GM21717 (cell line): ENCODE results near the gene TRHDE.

Source experiments
- ATAC-seq: cut with Tn5 transposase; IDR thresholded peaks from one replicate; pipeline ENCODE4 v1.9.1; 2021; ENCODE audit warnings: mild to moderate bottlenecking, moderate library complexity; ENCODE audit not compliant: unreplicated experiment

The TRHDE gene

DNA sequence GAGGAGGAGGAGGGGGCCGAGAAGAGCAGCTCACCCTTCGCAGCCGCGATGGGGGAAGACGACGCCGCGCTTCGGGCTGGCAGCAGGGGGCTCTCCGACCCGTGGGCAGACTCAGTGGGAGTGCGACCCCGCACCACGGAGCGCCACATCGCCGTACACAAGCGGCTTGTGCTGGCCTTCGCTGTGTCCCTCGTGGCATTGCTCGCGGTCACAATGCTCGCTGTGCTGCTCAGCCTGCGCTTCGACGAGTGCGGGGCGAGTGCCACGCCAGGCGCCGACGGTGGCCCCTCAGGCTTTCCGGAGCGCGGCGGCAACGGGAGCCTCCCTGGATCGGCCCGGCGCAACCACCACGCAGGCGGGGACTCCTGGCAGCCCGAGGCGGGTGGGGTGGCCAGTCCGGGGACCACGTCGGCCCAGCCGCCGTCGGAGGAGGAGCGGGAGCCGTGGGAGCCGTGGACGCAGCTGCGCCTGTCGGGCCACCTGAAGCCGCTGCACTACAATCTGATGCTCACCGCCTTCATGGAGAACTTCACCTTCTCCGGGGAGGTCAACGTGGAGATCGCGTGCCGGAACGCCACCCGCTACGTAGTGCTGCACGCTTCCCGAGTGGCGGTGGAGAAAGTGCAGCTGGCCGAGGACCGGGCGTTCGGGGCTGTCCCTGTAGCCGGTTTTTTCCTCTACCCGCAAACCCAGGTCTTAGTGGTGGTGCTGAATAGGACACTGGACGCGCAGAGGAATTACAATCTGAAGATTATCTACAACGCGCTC, 745 bp downstream of the TRHDE start:
- no peak for ATAC-seq

DNA sequence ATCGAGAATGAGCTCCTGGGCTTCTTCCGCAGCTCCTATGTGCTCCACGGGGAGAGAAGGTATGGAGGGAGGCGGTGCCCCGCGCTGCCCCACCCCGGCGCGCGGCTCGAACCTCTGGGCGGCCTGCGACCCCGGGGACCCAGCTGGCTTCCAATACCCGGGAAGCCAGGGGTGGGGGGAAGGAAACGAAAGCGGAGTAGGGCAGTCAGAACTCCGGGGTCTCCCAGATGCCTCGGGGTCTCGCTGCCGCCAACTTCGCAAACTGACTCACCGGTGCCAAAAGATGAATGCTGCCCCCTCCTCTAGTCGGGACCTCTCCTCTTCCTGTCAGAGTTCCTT, 1.3 kb downstream of the TRHDE start:
- ATAC-seq, result no peak

DNA sequence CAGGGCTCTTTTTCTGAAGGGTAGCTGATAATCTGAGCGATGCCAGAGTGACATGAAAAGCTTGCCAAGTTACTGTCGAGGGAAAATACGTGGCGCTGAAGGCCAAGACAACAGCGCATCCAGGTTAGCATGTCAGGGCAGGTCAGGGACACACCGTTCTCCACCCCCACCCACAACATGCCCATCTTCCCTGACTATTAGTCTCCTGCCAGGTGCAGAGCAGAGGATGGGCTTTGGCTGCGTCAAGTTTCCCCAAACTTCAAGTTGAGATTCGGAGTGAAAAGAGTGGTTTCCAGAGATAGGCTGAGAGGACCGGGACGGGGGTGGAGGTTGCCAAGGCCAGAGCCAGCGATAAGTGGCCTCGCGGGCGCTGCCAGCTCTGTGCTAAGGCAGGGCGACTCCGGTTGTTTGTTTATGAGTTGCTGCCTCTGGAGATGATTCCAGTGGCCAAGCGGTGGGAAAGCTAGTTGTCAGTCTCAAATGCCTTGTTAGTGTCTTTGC, 1.7 kb downstream of the TRHDE start:
- ATAC-seq, result no peak

DNA sequence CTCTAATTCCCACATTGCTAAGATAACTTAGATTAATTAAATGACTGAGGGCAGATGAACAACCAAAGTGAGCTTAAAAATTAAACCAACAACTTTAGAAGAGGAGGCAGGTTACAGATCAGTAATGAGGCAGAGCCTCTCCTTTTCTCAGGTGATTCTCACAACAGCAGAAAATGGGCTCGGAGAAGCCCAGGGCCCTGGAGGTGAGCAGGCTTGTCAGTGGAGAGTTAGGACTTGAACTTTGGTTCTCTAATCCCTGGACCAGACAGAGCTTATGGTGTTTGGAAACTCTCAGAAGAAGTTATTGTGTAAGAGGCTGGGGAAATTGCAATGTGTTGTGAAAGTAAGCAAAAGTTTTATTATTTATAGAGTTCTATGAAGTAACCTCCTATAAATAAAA, 2.8 kb downstream of the TRHDE start:
- ATAC-seq, result no peak

DNA sequence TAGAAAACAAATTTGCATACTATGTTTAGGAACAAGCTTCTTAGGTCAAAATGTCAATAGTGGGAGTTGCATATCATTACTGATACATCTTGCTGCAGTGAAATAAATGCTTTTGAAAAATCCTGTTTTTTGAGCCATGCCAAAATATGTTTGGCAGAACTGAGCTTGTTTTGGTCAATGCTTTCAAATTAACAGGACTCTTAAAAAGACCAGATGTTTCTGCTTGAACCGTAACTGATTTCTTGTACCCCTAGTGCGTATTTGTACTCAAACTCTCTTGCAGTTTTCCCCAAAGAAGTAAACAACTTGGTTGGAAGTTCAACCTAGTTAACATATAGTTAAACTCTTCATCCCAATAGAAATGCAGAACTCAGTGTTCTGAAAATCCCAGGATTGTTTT, 3.4 kb downstream of the TRHDE start:
- no peak for ATAC-seq

DNA sequence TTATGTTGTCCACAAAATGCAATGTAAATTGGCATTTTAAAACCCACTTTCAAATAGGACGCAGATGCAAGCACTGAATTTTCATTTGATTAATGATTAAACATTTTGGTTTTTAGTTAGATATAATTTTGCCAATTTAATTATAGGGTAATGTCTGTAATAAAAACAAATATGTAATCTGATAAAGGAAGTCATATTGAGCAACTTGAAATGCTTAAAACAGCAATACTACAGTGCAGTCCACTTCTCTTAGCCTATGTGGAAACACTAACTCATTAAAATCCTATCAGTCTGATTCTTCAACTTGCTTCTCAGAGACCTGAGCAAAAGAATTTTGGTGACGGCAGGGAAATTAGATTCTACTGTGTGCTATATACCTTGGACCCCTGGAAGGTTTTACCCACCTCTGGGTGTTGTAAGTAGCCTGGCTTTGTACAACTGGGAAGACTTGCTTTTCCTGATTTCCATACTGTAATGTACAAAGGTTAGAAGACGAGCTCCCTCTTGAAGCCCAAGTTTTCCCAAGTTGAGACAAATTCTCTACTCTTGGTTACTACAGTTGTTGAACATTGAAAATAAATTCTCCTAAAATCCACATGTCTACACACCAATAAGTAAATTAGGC, 4.1 kb downstream of the TRHDE start:
- no peak for ATAC-seq

DNA sequence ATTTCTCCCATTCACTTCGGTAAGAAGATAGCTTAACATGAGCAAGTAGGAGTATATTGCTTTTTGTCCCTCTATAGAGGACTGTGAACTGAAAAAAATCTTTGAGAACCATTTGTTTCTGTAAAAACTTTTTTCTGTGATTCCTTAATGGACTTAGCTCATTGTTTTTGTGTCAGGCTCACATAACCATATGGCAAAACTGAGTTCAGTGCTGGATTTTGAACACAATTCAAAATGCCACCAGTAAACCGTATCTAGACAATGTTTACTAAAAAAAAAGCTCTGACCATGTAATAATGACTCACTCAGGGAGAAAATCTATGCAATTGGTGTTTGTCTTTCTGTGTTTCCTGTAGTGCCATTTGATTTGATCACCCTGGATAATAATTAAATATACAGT, 5.2 kb downstream of the TRHDE start:
- ATAC-seq, result no peak

DNA sequence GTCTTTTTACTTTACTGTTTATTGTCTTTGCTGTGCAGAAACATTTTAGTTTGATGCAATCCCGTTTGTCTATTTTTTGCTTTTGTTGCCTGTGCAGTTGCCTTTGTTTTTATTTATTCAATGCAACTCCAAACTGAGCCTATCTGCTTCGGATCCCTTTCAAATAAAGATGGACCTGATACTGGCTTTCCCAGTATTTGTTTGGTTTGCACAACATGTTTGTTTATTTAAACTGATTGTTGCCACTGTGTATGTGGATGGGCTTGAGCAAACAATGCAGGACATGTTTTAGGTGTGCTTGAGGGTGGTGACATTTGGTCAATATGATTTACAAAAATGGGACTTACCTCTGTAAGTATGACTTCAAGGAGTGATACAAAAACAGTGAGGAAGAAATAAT, 6.7 kb downstream of the TRHDE start:
- no peak for ATAC-seq

DNA sequence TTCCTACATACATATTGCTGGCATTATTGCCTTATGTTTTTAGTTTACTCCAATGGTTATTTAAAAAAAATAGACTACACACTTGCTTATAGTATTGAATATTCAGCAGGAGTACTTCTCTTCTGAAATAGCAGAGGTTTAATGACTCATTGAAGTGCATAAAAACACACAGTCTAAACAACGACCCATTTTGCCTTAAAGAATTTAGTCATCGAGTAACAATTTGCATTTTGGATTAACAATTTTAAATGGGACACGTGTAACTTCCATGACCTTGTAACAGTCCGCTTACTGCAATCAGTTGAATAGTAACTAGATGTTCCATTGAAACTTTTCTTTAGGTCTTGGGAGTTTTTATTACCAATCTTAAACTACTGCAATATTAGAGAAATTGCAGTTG, 9.0 kb downstream of the TRHDE start:
- no peak for ATAC-seq

DNA sequence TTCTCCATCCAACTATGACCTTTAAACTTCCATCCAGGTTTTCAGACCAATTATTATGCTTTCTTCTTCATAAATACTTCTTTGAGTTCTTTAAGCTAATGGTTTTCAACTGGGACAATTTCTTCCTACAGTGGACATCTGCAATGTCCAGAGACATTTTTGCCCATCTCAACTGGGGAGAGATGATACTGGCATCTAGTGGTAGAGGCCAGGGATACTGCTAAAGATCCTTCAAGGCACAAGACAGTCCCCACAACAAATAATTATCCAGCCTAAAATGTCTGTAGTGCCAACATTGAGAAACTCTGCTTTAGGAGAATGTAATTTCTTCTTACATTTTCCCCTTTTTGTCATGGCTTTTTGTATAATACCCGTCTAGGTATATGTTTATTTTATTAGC, 10.6 kb downstream of the TRHDE start:
- no peak for ATAC-seq

DNA sequence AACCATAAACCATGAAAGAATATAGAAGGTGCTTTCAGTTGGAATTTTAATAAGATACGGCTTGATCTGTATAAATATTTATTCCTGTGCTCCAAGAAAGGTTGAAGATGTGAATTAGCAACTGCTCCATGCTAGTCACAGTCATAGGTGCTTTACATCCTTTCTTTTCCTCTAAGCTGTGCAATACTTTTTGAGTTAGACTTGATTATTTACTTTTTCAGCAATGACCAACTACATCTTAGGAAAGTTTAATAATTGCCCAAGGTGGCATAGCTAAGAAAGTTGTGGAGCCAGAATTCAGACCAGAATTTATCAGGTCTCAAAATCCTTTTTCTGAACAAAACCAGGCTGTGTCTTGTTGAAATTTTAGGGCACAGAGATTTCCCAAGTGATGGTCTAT, 13.7 kb downstream of the TRHDE start:
- no peak for ATAC-seq

DNA sequence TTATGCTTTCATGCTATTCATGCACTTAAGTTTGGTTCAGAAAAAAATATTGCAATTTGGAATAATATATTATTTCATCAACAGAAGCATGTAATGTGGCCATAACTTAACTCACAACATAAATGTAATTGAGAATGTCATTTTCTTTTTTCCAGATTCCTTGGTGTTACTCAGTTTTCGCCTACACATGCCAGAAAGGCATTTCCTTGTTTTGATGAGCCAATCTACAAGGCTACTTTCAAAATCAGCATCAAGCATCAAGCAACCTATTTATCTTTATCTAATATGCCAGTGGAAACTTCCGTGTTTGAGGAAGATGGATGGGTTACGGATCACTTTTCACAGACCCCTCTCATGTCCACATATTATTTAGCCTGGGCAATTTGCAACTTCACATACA, 14.4 kb downstream of the TRHDE start:
- ATAC-seq, result no peak

DNA sequence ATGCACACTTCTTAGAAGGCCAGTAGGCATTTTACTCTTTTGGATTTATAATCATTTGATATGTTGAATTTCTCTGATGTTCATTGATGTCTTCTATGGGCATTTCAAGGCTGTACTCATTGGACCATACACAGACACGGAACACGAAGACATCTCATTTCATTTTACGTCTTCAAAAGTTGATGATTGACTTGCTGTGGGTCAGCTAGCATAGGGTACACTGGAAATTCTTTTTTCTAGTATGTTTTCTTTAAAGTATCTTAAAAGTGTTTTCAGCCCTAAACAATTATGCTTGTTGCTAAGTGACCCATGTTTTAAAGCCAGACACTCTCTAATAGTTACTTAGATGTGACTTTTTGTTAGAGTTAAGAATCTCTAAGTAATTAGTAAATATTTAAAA, 16.3 kb downstream of the TRHDE start:
- no peak for ATAC-seq

DNA sequence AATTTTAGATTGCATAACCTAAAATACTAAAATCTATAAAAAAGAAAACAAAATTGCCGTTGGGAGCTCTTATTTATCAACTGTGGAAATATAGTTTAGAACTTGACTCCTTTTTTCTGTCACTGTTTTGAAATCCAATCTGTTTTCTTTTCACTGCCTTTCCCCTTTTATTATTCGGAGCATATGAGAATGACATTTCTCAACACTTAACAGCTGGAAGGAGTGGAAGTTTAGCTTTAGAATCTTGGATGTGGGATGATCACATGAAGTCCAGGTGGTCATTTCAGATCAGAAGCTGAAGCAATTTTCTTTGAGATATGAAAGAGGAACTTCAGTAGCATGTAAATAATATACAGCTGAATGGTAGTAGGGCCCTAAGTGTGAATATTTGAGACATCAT, 16.7 kb downstream of the TRHDE start:
- no peak for ATAC-seq

DNA sequence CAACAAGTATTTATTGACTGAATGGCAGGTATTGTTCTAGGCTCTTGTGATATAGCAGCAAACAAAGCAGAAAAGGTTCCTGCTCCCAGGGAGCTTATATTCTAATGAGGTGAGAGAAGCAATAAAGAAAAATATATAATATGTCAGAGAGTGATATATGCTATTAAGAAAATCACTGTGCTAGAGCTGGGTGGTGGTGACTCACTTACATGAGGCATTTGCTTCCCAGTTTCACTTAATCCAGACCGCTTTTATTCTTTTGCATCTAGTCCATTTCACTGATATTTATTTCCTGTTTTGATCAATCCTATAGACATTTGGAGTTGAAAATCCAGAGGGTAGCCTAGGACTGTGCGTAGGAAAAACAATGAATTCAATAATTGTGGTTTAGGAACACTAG, 17.5 kb downstream of the TRHDE start:
- ATAC-seq, result no peak

DNA sequence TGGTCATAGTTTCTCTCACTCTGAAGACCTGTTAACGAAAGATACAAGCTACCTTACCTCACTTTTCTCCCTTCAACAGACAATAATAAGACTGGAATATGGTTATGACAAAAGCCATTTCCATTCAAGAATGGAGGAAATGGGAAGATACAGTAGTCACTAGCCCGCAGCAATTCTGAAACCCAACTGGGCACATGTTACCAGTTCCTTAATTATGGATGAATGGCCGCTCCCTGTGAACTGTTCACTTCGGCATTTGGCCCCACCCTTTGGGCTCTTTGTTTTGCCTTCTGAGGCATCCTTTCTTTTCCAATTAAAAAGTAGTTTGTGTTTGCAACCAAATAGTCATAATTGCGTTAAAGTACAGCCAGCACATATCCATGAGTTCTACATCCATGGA, 19.0 kb downstream of the TRHDE start:
- no peak for ATAC-seq

DNA sequence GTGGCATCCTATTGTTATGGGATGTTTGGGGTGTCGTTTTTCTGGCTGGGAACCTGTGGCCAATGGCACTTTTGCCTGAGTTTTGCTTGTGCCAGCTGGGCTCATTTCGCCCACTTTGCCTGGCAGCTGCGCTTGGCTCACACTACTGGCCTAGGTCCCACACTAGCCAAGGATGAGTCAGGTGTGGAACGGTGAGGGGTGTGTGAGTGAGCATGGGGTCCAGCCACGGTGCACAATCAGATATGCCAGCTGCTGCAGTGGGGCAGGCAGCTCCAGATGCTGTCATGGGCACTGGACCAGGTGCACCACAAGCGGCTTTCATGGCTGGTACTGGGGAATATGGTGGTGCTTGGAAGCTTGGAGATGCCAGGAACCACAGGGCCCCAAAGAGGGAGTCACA, 21.5 kb downstream of the TRHDE start:
- no peak for ATAC-seq

DNA sequence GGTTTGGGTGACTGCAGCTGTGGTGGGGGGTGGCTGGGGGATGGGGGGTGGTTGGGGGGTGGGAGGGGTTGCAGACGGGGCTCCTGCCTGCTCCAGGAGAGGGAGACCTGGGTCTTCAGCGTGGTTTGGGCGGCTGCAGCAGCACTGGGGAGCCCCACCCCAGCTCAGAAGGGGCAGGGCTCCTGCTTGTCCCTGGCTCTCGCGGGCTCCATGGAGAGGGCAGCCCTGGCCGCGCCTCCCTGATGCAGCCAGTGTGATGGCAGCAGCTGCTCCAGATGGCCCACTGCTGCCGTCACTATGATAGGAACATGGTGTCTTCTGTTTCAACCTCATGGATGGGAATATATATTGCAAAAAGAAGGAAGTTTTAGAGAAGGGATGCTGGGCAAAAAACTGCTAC, 22.9 kb downstream of the TRHDE start:
- no peak for ATAC-seq

DNA sequence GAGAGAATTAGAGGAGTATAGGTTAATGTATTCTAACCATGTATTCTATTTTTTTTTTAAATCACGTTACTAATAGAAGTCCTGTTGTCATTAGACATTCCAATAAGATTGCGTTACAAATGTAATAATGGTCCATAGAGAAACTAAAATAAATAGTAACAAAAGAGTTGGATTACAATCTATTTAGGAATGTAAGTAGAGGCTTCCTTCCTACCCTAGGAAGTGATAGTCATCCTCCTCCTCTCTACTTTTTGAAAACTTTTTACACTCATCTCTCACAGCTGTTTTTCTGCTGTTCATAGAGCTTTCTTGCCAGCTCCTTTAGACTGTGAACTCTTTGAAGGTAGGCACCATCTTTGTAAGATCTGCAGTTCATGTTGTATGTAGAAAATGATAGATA, 23.6 kb downstream of the TRHDE start:
- no peak for ATAC-seq

DNA sequence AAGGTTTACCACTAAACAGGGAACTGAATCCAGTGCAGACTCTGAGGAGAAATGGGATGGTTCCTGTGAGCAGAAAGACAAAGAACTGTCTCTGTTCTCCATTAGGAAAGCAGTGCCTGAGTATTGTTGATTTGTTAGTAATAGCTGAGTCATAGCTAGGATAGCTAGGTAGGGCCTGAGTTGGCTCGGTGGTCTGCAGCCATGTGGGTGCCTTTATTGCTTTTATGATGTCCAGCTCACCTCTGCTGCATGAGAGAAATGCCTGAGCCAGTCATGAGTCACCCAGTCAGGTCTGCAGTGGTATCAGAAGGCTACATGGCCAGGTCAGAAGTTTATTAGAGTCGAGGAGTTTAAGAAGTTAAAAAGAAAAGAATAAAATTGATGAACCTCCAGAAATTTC, 24.2 kb downstream of the TRHDE start:
- no peak for ATAC-seq

DNA sequence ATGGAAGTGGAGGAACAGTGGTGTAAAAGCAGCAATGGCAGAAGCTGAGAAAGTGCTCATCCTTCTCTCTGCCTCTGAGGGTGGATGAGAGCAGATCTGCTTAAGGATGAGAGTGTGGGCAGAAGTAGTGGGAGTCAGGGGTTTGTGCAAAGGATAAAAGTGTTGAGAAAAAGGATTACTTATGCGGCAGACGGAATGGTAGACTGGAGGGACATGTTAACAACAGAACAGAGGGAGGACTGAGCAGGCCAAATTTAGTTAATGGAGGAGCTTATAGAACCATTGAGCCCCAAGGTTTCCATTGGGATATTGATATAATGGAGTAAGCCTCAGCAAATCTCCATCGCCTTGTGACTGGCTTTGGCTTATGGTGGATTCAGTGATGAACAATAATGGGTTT, 25.5 kb downstream of the TRHDE start:
- no peak for ATAC-seq

DNA sequence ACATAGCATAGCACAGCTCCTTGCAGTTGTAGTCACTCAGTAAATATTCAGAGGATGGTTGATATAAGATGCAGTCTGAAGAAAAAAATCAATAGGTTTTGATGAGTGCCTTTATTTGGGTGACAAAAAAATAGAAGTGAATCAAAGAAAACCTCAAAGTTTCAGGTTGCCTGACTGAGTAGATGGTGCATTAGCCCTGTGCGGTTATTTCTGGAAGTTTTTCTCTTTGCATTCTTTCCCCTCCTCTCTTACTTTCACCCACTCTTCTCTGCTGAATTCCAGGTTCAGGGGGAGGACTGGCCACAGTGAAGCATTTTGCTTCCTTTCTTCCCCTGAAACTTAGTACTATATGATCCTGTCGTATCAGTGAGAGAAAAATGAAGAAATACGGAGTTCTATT, 28.6 kb downstream of the TRHDE start:
- ATAC-seq, result no peak

DNA sequence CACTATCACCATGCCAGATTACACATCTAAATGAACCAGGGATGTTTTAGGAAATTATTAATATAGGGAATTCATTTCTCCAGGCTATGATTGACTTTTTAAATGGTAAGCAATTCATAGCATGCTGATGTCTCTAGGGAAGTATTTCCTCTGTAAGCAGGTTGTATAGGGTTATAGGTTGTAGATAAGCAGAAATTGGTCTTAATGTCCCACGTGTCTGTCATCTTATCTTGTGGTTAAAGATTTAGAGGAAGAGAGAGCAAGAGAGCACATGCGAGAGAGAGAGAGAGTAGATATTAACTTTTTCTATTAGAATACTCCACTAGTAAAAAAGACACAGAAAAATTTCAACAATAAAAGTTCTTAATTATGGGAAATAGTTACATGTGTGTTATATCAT, 32.6 kb downstream of the TRHDE start:
- ATAC-seq, result no peak
